ENCODE measurements around the gene HAND2. TPM values are rescaled to one million over a fixed set of nuclear protein-coding genes. Genes with fewer than 3 reads are reported as not detected.

HAND2 gene
- under 1 TPM in 1 of 2 donors, not detected in 1; 0.20 TPM for total RNA-seq
- polyA plus RNA-seq (ENCODE audit: insufficient read length in 2 of 2), result under 1 TPM in 1 of 2 donors, not detected in 1; 0.21 TPM
- long read RNA-seq, donor 1, result 0 reads
- long read RNA-seq, donor 2, result 0 reads
- long read RNA-seq, donor 3, result 0 reads
- long read RNA-seq, donor 4, result 0 reads

DNA sequence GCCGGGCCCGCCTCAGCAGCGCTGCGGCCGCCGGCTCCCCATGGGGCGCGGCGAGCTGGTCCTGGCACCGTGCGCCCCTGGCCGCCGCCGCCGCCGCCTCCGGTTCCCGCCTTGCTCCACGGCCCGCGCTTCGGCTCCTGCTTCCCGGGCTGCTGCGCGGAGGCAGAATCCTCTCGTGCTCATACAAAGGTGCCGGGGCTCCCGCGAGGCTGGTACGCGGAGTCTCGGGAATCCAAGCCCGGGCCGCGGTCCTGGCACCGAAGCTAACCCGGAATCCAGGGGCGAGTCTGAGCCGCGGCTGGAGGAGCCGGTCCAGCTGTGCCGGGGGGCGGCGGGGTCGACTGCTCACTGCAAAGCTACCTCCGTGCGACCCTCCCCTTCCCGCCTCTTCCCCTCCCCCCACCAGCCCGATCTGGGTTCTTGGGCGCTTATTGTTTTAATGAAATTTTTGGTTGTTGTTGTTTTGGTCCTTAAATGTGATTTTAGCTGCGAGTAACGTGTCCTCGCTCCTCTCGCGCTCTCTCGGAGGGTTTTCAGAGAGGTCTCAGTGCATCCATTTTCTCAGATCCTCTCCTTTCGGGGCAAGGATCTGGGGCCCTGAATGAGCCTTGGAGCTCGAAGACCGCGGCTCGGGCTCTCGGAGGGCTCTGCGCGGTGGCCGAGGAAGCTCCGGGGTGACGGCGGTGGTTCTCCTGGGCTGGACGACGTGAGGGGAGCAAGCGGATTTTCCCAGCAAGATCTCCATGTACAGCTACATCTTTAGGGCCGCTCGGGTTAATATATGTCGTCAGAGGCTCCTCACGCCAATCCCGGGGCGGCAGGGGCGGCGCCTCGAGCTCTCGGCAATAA, at the start of gene HAND2:
Gene HAND2, minus strand, starts transcription at position 753 of the 849 bp plus-strand sequence. CDS start 940 bp downstream, outside the sequence.
- Histone ChIP-seq H3K27me3 (ENCODE audit: control insufficient read depth, insufficient read depth, low read length) (peaks cover 97% of the 10 kb centered on the region), H3K4me3 (ENCODE audit: low read depth, low read length) (peak within 1 kb of the TSS; percentile 29), H3K4me1 (ENCODE audit: control insufficient read depth, insufficient read depth, low read length) (peaks cover 46% of the 10 kb centered on the region), H3K9me3 (ENCODE audit: control insufficient read depth, insufficient read depth, low read length) (no peaks in the 10 kb centered on the region), H3K36me3 (ENCODE audit: control insufficient read depth, insufficient read depth, low read length) (no peaks in the 10 kb centered on the region), H3K27ac (ENCODE audit: low read depth, low read length) (no peak within 1 kb of the TSS)
- peak in 2 of 6 donors; percentile 49 to 64 for DNase-seq (ENCODE audit: low read depth in 4 of 6, low spot score in 6 of 6)
- under 1% methylated on average over 66 of the region's 81 CpGs for WGBS (ENCODE audit: insufficient coverage)

DNA sequence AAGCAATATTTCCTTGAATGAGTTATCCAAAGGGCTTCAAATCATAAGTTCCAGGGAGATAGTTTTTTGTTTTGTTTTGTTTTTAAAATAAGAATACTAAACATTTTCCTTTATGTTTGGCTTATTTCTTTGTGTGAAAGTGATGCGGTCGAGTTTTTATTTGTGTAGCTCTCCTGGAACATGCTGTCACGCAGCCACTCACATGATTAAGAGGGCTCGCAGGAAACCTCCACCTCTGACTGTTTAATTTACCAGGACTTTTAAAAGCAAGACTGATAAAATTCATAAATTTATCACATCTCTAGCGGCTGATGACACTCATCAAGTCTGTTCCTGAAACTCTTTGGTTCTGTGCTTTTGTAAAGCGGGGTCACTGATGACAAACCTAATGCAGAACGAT, 48.9 kb upstream of the HAND2 start:
- no peak for DNase-seq (ENCODE audit: low read depth in 4 of 6, low spot score in 6 of 6)
- 94% methylated on average over 3 of the region's 7 CpGs for WGBS (ENCODE audit: insufficient coverage)
- Histone ChIP-seq H3K9me3 (ENCODE audit: control insufficient read depth, insufficient read depth, low read length) (no peaks in the 10 kb centered on the region), H3K27me3 (ENCODE audit: control insufficient read depth, insufficient read depth, low read length) (no peaks in the 10 kb centered on the region), H3K36me3 (ENCODE audit: control insufficient read depth, insufficient read depth, low read length) (no peaks in the 10 kb centered on the region), H3K4me3 (ENCODE audit: low read depth, low read length) (no peak overlapping the region), H3K4me1 (ENCODE audit: control insufficient read depth, insufficient read depth, low read length) (no peaks in the 10 kb centered on the region), H3K27ac (ENCODE audit: low read depth, low read length) (no peak overlapping the region)

- WGBS (ENCODE audit: insufficient coverage), result 93% methylated on average over 5 of the region's 5 CpGs
- H3K27ac ChIP-seq (ENCODE audit: low read depth, low read length), result no peak overlapping the region
- no peaks in the 10 kb centered on the region for H3K4me1 ChIP-seq (ENCODE audit: control insufficient read depth, insufficient read depth, low read length)
- no peaks in the 10 kb centered on the region for H3K9me3 ChIP-seq (ENCODE audit: control insufficient read depth, insufficient read depth, low read length)
- no peak overlapping the region for H3K4me3 ChIP-seq (ENCODE audit: low read depth, low read length)
- H3K36me3 ChIP-seq (ENCODE audit: control insufficient read depth, insufficient read depth, low read length), result no peaks in the 10 kb centered on the region
- no peaks in the 10 kb centered on the region for H3K27me3 ChIP-seq (ENCODE audit: control insufficient read depth, insufficient read depth, low read length)
- no peak for DNase-seq (ENCODE audit: low read depth in 4 of 6, low spot score in 6 of 6)
Observed at GRCh38 chr4:173577963-173578362, 47.9 kb upstream of the HAND2 start.

- Histone ChIP-seq H3K4me1 (ENCODE audit: control insufficient read depth, insufficient read depth, low read length) (no peaks in the 10 kb centered on the region), H3K36me3 (ENCODE audit: control insufficient read depth, insufficient read depth, low read length) (no peaks in the 10 kb centered on the region), H3K4me3 (ENCODE audit: low read depth, low read length) (no peak overlapping the region), H3K27me3 (ENCODE audit: control insufficient read depth, insufficient read depth, low read length) (no peaks in the 10 kb centered on the region), H3K27ac (ENCODE audit: low read depth, low read length) (no peak overlapping the region), H3K9me3 (ENCODE audit: control insufficient read depth, insufficient read depth, low read length) (no peaks in the 10 kb centered on the region)
- 100% methylated on average over 1 of the region's 5 CpGs for WGBS (ENCODE audit: insufficient coverage)
- DNase-seq (ENCODE audit: low read depth in 4 of 6, low spot score in 6 of 6), result no peak
Observed at GRCh38 chr4:173575482-173576152, 45.6 kb upstream of the HAND2 start.

DNA sequence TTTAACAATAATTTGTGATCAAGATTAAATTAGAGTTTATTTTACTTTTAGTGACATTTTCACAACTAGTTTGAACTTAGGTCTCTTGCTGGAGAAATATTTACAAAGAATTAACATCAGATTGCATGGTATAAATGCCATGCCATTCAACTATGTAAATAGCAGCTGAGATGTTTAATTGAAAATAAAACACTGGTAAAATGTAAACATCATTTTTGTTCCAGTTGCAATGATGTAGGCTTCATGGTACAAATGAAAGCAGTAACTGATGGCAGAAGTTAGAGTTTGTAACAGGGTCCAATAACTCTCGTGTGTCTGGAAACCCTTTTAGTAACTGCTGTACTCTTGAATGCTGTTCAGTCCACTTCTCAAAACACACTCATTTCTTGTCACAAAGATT, 43.7 kb upstream of the HAND2 start:
- Histone ChIP-seq H3K27me3 (ENCODE audit: control insufficient read depth, insufficient read depth, low read length) (no peaks in the 10 kb centered on the region), H3K4me1 (ENCODE audit: control insufficient read depth, insufficient read depth, low read length) (no peaks in the 10 kb centered on the region), H3K9me3 (ENCODE audit: control insufficient read depth, insufficient read depth, low read length) (no peaks in the 10 kb centered on the region), H3K4me3 (ENCODE audit: low read depth, low read length) (no peak overlapping the region), H3K27ac (ENCODE audit: low read depth, low read length) (no peak overlapping the region), H3K36me3 (ENCODE audit: control insufficient read depth, insufficient read depth, low read length) (no peaks in the 10 kb centered on the region)
- WGBS (ENCODE audit: insufficient coverage), result 100% methylated on average over 1 of the region's 1 CpG
- DNase-seq (ENCODE audit: low read depth in 4 of 6, low spot score in 6 of 6), result no peak

DNA sequence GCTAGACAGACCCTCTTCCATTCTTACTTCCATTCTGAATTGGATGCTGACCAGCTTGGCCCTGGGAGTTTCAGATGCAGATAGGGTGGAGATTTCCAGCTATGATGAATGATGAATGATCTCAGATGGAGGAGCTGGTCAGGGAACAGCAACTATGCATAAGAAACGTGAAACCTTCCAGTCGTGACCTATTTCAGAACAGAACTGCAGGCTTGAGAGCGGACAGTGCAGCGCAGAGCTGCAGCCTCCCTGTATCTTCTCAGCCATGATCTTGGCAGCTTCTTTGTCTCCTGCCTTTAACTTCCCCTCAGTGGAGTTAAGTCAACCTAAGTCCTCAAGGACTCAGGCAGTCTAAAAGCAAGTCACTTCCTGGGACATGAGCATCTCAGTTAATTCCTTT, 43.3 kb upstream of the HAND2 start:
- WGBS (ENCODE audit: insufficient coverage), result 79% methylated on average over 4 of the region's 4 CpGs

GRCh38 chr4:173572493-173573129, 42.6 kb upstream of the HAND2 start:
- no peaks in the 10 kb centered on the region for H3K9me3 ChIP-seq (ENCODE audit: control insufficient read depth, insufficient read depth, low read length)
- H3K27ac ChIP-seq (ENCODE audit: low read depth, low read length), result no peak overlapping the region
- H3K27me3 ChIP-seq (ENCODE audit: control insufficient read depth, insufficient read depth, low read length), result no peaks in the 10 kb centered on the region
- no peak overlapping the region for H3K4me3 ChIP-seq (ENCODE audit: low read depth, low read length)
- no CpG with 5 or more reads among the region's 3 CpGs for WGBS (ENCODE audit: insufficient coverage)
- H3K36me3 ChIP-seq (ENCODE audit: control insufficient read depth, insufficient read depth, low read length), result no peaks in the 10 kb centered on the region
- peak in 1 of 6 donors; percentile 7 for DNase-seq (ENCODE audit: low read depth in 4 of 6, low spot score in 6 of 6)
- H3K4me1 ChIP-seq (ENCODE audit: control insufficient read depth, insufficient read depth, low read length), result no peaks in the 10 kb centered on the region

More for the DNA sequence above, 43.3 kb upstream of the HAND2 start:
- DNase-seq (ENCODE audit: low read depth in 4 of 6, low spot score in 6 of 6), result no peak
- Histone ChIP-seq H3K4me3 (ENCODE audit: low read depth, low read length) (no peak overlapping the region), H3K9me3 (ENCODE audit: control insufficient read depth, insufficient read depth, low read length) (no peaks in the 10 kb centered on the region), H3K27ac (ENCODE audit: low read depth, low read length) (no peak overlapping the region), H3K27me3 (ENCODE audit: control insufficient read depth, insufficient read depth, low read length) (no peaks in the 10 kb centered on the region), H3K36me3 (ENCODE audit: control insufficient read depth, insufficient read depth, low read length) (no peaks in the 10 kb centered on the region), H3K4me1 (ENCODE audit: control insufficient read depth, insufficient read depth, low read length) (no peaks in the 10 kb centered on the region)

- no peak for DNase-seq (ENCODE audit: low read depth in 4 of 6, low spot score in 6 of 6)
- Histone ChIP-seq H3K27ac (ENCODE audit: low read depth, low read length) (no peak overlapping the region), H3K4me1 (ENCODE audit: control insufficient read depth, insufficient read depth, low read length) (no peaks in the 10 kb centered on the region), H3K27me3 (ENCODE audit: control insufficient read depth, insufficient read depth, low read length) (no peaks in the 10 kb centered on the region), H3K36me3 (ENCODE audit: control insufficient read depth, insufficient read depth, low read length) (no peaks in the 10 kb centered on the region), H3K9me3 (ENCODE audit: control insufficient read depth, insufficient read depth, low read length) (no peaks in the 10 kb centered on the region), H3K4me3 (ENCODE audit: low read depth, low read length) (no peak overlapping the region)
- no CpG with 5 or more reads among the region's 2 CpGs for WGBS (ENCODE audit: insufficient coverage)
Observed at GRCh38 chr4:173571620-173572019, 41.6 kb upstream of the HAND2 start.

GRCh38 chr4:173565281-173565680, 35.3 kb upstream of the HAND2 start:
- Histone ChIP-seq H3K9me3 (ENCODE audit: control insufficient read depth, insufficient read depth, low read length) (no peaks in the 10 kb centered on the region), H3K4me3 (ENCODE audit: low read depth, low read length) (no peak overlapping the region), H3K36me3 (ENCODE audit: control insufficient read depth, insufficient read depth, low read length) (no peaks in the 10 kb centered on the region), H3K27me3 (ENCODE audit: control insufficient read depth, insufficient read depth, low read length) (no peaks in the 10 kb centered on the region), H3K27ac (ENCODE audit: low read depth, low read length) (no peak overlapping the region), H3K4me1 (ENCODE audit: control insufficient read depth, insufficient read depth, low read length) (no peaks in the 10 kb centered on the region)
- peak in 1 of 6 donors; percentile 11 for DNase-seq (ENCODE audit: low read depth in 4 of 6, low spot score in 6 of 6)
- WGBS (ENCODE audit: insufficient coverage), result 40% methylated on average over 1 of the region's 2 CpGs

Data from spinal cord (tissue), 10 donors.